A673 (cell line): ENCODE data around the gene TAS1R3. TPM values are rescaled to one million over a fixed set of nuclear protein-coding genes. Genes with fewer than 3 reads are reported as not detected.

Experiments
- BruUV-seq: library from RNA; stranded (reverse); fragments of 400-500 nt; replicated peaks from 2 replicates; lab custom pipeline; 2021; lab: Mats Ljungman, UMichigan
- CTCF ChIA-PET: fragments of 300-600 bp; sonication (Branson Sonifier 250); formaldehyde crosslinking; loops from one replicate; lab custom pipeline; 2022; ENCODE audit warnings: antibody characterized with exemption; lab: Charles Lee
- POLR2A ChIA-PET: fragments of 300-600 bp; sonication (Branson Sonifier 250); formaldehyde crosslinking; loops from one replicate; lab custom pipeline; 2022; ENCODE audit warnings: antibody characterized with exemption; ENCODE audit not compliant: low non-redundant PET; lab: Charles Lee
- DNase-seq: peaks from one replicate; pipeline ENCODE4 v3.0.0-alpha.2; 2015; ENCODE audit warnings: low spot score
- H3K27ac ChIP-seq: fragments of 200-600 bp; sonication (generic); 2 replicates; pipeline ENCODE4 v1.5.1; 2016; ENCODE audit warnings: mixed run types, low read depth, mild to moderate bottlenecking, mixed read lengths, antibody characterized with exemption, low read length; ENCODE audit not compliant: poor library complexity, severe bottlenecking
- H3K27me3 ChIP-seq: fragments of 200-600 bp; sonication (generic); replicated peaks from 2 replicates; pipeline ENCODE4 v1.6.1; 2017; ENCODE audit warnings: mixed run types, low read depth, mild to moderate bottlenecking, mixed read lengths, antibody characterized with exemption, low read length; ENCODE audit not compliant: insufficient read depth, poor library complexity
- H3K36me3 ChIP-seq: fragments of 200-600 bp; sonication (generic); 2 replicates; pipeline ENCODE4 v1.6.1; 2016; ENCODE audit warnings: mixed run types, mild to moderate bottlenecking, mixed read lengths, antibody characterized with exemption, low read length; ENCODE audit not compliant: insufficient read depth, poor library complexity, severe bottlenecking
- H3K4me1 ChIP-seq: fragments of 200-600 bp; sonication (generic); 2 replicates; pipeline ENCODE4 v1.6.1; 2017; ENCODE audit warnings: mixed run types, mild to moderate bottlenecking, mixed read lengths, antibody characterized with exemption, low read length; ENCODE audit not compliant: insufficient read depth, poor library complexity, severe bottlenecking
- H3K4me3 ChIP-seq: fragments of 200-600 bp; sonication (generic); 2 replicates; pipeline ENCODE4 v1.5.1; 2016; ENCODE audit warnings: low read depth, mixed run types, mild to moderate bottlenecking, mixed read lengths, low read length; ENCODE audit not compliant: poor library complexity, severe bottlenecking
- H3K9me3 ChIP-seq: fragments of 200-600 bp; sonication (generic); 2 replicates; pipeline ENCODE4 v1.6.1; 2016; ENCODE audit warnings: mixed run types, low read depth, mild to moderate bottlenecking, mixed read lengths, antibody characterized with exemption, low read length; ENCODE audit not compliant: poor library complexity, severe bottlenecking
- EZH2 ChIP-seq: fragments of 200-600 bp; sonication (generic); IDR thresholded peaks from 2 replicates; pipeline ENCODE4 v1.6.1; 2017; ENCODE audit warnings: borderline replicate concordance, low read depth, mild to moderate bottlenecking, mixed read lengths, antibody characterized with exemption, low read length; ENCODE audit not compliant: poor library complexity, severe bottlenecking
- intact Hi-C: fragments of 100-400 bp; cut with micrococcal nuclease; formaldehyde crosslinking; loops from one replicate; pipeline ENCODE4 v1.10.0; 2022; ENCODE audit not compliant: unreplicated experiment
- total RNA-seq: library from RNA; stranded (reverse); gene quantifications from 2 replicates; pipeline ENCODE4 v1.2.3, GENCODE V29; 2021
- TF ChIP-seq, protein P1 (sequence below): fragments of 300-800, 200-600 bp; sonication (generic); conservative IDR thresholded peaks from 2 replicates; pipeline ENCODE4 v1.5.1; 2017; ENCODE audit warnings: low read depth, mild to moderate bottlenecking, antibody characterized with exemption, low read length, moderate library complexity, mixed read lengths

TAS1R3 gene
- total RNA-seq, 1 experiment from 2014 or later, result 0.21 TPM

DNA sequence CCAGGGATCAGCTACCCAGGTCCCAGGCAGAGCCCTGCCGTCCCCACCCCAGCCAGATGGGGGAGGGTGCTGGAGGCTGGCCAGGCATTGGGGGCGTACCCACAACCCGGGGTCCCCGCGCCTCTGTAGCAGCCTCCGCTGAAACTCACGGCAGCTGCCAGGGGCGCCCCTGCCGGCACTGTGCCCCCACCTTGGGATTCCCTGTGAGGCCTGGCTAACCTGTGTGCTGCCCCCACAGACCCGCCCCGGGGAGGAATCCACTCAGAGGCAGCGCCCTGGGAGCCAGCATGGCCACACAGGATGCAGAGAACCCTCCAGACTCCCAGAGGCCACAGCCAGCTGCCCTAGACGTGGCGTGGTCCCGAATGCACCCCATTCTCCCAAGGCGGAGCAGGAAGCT lies 14.3 kb downstream of the TAS1R3 start:
- CTCF ChIA-PET, result no interaction called here
- TF ChIP-seq, protein P1, sequence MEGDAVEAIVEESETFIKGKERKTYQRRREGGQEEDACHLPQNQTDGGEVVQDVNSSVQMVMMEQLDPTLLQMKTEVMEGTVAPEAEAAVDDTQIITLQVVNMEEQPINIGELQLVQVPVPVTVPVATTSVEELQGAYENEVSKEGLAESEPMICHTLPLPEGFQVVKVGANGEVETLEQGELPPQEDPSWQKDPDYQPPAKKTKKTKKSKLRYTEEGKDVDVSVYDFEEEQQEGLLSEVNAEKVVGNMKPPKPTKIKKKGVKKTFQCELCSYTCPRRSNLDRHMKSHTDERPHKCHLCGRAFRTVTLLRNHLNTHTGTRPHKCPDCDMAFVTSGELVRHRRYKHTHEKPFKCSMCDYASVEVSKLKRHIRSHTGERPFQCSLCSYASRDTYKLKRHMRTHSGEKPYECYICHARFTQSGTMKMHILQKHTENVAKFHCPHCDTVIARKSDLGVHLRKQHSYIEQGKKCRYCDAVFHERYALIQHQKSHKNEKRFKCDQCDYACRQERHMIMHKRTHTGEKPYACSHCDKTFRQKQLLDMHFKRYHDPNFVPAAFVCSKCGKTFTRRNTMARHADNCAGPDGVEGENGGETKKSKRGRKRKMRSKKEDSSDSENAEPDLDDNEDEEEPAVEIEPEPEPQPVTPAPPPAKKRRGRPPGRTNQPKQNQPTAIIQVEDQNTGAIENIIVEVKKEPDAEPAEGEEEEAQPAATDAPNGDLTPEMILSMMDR, result no peak
- no peak for TF ChIP-seq EZH2
- H3K4me3 ChIP-seq, result no peak overlapping the region
- H3K9me3 ChIP-seq, result no peaks in the 10 kb centered on the region
- POLR2A ChIA-PET, result no interaction called here
- H3K27ac ChIP-seq, result no peak overlapping the region
- intact Hi-C loops, result no loop called here
- BruUV-seq, result no TSS peak
- H3K27me3 ChIP-seq, result no peaks in the 10 kb centered on the region
- peaks cover 3% of the 10 kb centered on the region for H3K4me1 ChIP-seq
- no peak for DNase-seq
- peaks cover 3% of the 10 kb centered on the region for H3K36me3 ChIP-seq

DNA sequence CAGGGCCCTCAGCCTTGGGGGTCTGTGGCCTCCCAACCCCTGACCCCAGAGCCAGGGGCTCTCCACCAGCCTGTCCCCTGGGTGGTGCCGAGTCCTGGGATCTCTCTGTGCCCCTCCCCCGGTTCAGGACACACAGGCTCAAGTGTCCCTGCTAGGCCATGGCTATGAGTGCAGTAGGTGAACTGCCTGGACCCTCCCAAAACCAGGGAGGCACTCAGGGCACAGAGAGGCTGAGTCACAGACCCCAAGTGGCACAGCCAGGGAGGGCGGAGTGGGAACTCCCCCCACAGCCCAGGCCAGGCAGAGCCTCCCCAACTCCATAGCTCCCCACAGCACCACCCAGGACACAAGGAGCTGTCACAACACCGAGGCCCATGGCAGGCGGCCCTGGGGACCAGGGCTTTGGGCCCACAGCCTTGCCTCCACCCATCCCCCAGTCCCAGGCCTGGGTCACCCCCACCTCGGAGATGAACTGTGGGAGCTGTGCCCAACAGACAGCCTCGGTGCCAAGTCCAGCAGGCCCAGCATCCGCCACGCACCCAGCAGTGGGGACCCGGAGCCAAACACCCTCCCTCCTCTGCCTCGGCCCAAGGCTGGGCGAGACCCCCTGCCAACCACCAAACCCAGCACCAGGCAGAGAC lies 14.9 kb downstream of the TAS1R3 start:
- POLR2A ChIA-PET, result no interaction called here
- Histone ChIP-seq H3K4me1 (peaks cover 3% of the 10 kb centered on the region), H3K9me3 (no peaks in the 10 kb centered on the region), H3K27ac (no peak overlapping the region), H3K36me3 (peaks cover 3% of the 10 kb centered on the region), H3K4me3 (no peak overlapping the region), H3K27me3 (no peaks in the 10 kb centered on the region)
- TF ChIP-seq, protein P1, result no peak
- no peak for TF ChIP-seq EZH2
- intact Hi-C loops, result no loop called here
- no TSS peak for BruUV-seq
- CTCF ChIA-PET, result no interaction called here
- no peak for DNase-seq

DNA sequence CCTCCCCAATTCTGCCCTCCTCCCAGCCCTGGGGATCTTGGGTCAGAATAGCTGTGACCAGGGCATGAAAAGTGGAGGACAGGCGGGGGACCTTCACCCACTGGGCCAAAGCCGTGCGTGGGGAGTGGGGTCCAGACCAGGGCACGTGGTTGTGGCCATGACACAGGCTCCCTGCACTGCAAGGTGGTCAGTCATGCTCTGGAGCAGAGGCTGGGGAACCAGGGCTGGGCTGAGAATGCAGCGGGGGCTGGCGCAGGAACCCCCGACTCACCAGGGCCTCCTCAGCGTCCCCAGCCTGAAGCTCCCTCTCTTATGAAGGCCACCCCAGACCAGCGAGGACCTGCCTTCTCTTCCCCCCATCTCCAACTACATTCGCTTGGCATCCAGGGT lies 15.4 kb downstream of the TAS1R3 start:
- ChIA-PET CTCF (no interaction called here), POLR2A (no interaction called here)
- DNase-seq, result no peak
- Histone ChIP-seq H3K9me3 (no peaks in the 10 kb centered on the region), H3K36me3 (no peaks in the 10 kb centered on the region), H3K4me1 (peaks cover 3% of the 10 kb centered on the region), H3K27ac (no peak overlapping the region), H3K4me3 (no peak overlapping the region), H3K27me3 (no peaks in the 10 kb centered on the region)
- BruUV-seq, result no TSS peak
- TF ChIP-seq, protein P1, result no peak
- TF ChIP-seq EZH2, result no peak
- intact Hi-C loops, result no loop called here
